MCF 10A (cell line): ENCODE data around the gene FAU. TPM values are rescaled to one million over a fixed set of nuclear protein-coding genes. Genes with fewer than 3 reads are reported as not detected.

Experiments used
- BruUV-seq: library from RNA; stranded (reverse); fragments of 400-500 nt; replicated peaks from 2 replicates; lab custom pipeline; 2021; lab: Mats Ljungman, UMichigan
- CTCF ChIA-PET: fragments of 300-600 bp; sonication (Branson Sonifier 250); formaldehyde crosslinking; extraction: SDS; loops from one replicate; lab custom pipeline; 2021; ENCODE audit warnings: antibody characterized with exemption, inconsistent platforms; lab: Yijun Ruan, JAX
- POLR2A ChIA-PET: fragments of 300-600, 350-650 bp; sonication (Branson Sonifier 250); formaldehyde crosslinking; extraction: SDS; loops from one replicate; lab custom pipeline; 2020; ENCODE audit warnings: antibody characterized with exemption, inconsistent platforms; lab: Yijun Ruan, JAX
- DNase-seq: peaks from one replicate; pipeline ENCODE4 v3.0.0-alpha.2; 2018; ENCODE audit not compliant: unreplicated experiment
- H3K27ac Mint-ChIP-seq: one replicate; pipeline ENCODE4 v1.8.0; 2022; ENCODE audit warnings: mild to moderate bottlenecking, low read depth, mixed read lengths; ENCODE audit not compliant: unreplicated experiment
- H3K27me3 Mint-ChIP-seq: one replicate; pipeline ENCODE4 v1.8.0; 2022; ENCODE audit warnings: mixed read lengths; ENCODE audit not compliant: insufficient read depth, unreplicated experiment
- H3K36me3 Mint-ChIP-seq: one replicate; pipeline ENCODE4 v1.8.0; 2022; ENCODE audit warnings: mild to moderate bottlenecking, moderate library complexity, mixed read lengths; ENCODE audit not compliant: insufficient read depth, unreplicated experiment
- H3K4me1 Mint-ChIP-seq: one replicate; pipeline ENCODE4 v1.8.0; 2022; ENCODE audit warnings: mixed read lengths; ENCODE audit not compliant: insufficient read depth, unreplicated experiment
- H3K4me3 Mint-ChIP-seq: one replicate; pipeline ENCODE4 v1.8.0; 2022; ENCODE audit warnings: mild to moderate bottlenecking, moderate library complexity, mixed read lengths; ENCODE audit not compliant: unreplicated experiment
- H3K9me3 Mint-ChIP-seq: one replicate; pipeline ENCODE4 v1.8.0; 2022; ENCODE audit warnings: mixed read lengths; ENCODE audit not compliant: unreplicated experiment
- CTCF ChIP-seq: fragments of 200-600 bp; IDR thresholded peaks from one replicate; pipeline ENCODE4 v1.8.0; 2022; ENCODE audit warnings: antibody characterized with exemption, mild to moderate bottlenecking; ENCODE audit not compliant: unreplicated experiment
- intact Hi-C: fragments of 100-400 bp; cut with micrococcal nuclease; formaldehyde crosslinking; loops from 2 replicates; pipeline ENCODE4 v1.14.1; 2022
- total RNA-seq: library from RNA; stranded (reverse); gene quantifications from 2 replicates; pipeline ENCODE4 v1.2.3, GENCODE V29; 2022

FAU gene
- total RNA-seq, 1 experiment from 2014 or later = 1,049 TPM

GRCh38 chr11:65160643-65161042 is 38.7 kb upstream of the FAU start:
- DNase-seq = no peak
- H3K4me3 Mint-ChIP-seq = no peak overlapping the region
- no peaks in the 10 kb centered on the region for H3K36me3 Mint-ChIP-seq
- BruUV-seq = no TSS peak
- H3K27me3 Mint-ChIP-seq = no peaks in the 10 kb centered on the region
- no peak overlapping the region for H3K27ac Mint-ChIP-seq
- H3K9me3 Mint-ChIP-seq = no peaks in the 10 kb centered on the region
- H3K4me1 Mint-ChIP-seq = no peaks in the 10 kb centered on the region
- POLR2A ChIA-PET = interaction anchor here (1.3 kb wide), 1 partner anchor 37 kb away, joined by 3 read pairs; no protein-coding TSS in a partner anchor
- intact Hi-C loops = no loop called here
- CTCF ChIA-PET = interaction anchor here (1.2 kb wide), 1 partner anchor 19 kb away, joined by 3 read pairs; no protein-coding TSS in a partner anchor
- no peak for TF ChIP-seq CTCF

- Mint-ChIP-seq H3K4me1 (no peaks in the 10 kb centered on the region), H3K27me3 (no peaks in the 10 kb centered on the region), H3K36me3 (no peaks in the 10 kb centered on the region), H3K4me3 (no peak overlapping the region), H3K27ac (no peak overlapping the region), H3K9me3 (no peaks in the 10 kb centered on the region)
- no peak for DNase-seq
- no peak for TF ChIP-seq CTCF
- ChIA-PET CTCF (no interaction called here), POLR2A (no interaction called here)
- intact Hi-C loops = no loop called here
- BruUV-seq = no TSS peak
These were observed 37.1 kb upstream of the FAU start for GRCh38 chr11:65159012-65159411.

- Mint-ChIP-seq H3K27me3 (no peaks in the 10 kb centered on the region), H3K4me3 (no peak overlapping the region), H3K36me3 (no peaks in the 10 kb centered on the region), H3K4me1 (no peaks in the 10 kb centered on the region), H3K9me3 (no peaks in the 10 kb centered on the region), H3K27ac (no peak overlapping the region)
- TF ChIP-seq CTCF = no peak
- POLR2A ChIA-PET = interaction anchor here (0.6 to 1.6 kb wide), 2 partner anchors 35 to 116 kb away, joined by 3 read pairs; partner anchors contain the start of genes FAU, MRPL49 and SAC3D1
- CTCF ChIA-PET = interaction anchor here (0.6 kb wide), 1 partner anchor 93 kb away, joined by 3 read pairs; no protein-coding TSS in a partner anchor
- BruUV-seq = no TSS peak
- intact Hi-C loops = no loop called here
- no peak for DNase-seq
These were observed 35.4 kb upstream of the FAU start for GRCh38 chr11:65157336-65157735.

GRCh38 chr11:65156926-65157325 is 35.0 kb upstream of the FAU start:
- no peak for DNase-seq
- no TSS peak for BruUV-seq
- Mint-ChIP-seq H3K9me3 (no peaks in the 10 kb centered on the region), H3K4me3 (no peak overlapping the region), H3K36me3 (no peaks in the 10 kb centered on the region), H3K27me3 (no peaks in the 10 kb centered on the region), H3K27ac (no peak overlapping the region), H3K4me1 (peaks cover under 1% of the 10 kb centered on the region)
- CTCF ChIA-PET = interaction anchor here (0.6 kb wide), 1 partner anchor 94 kb away, joined by 3 read pairs; no protein-coding TSS in a partner anchor
- no peak for TF ChIP-seq CTCF
- intact Hi-C loops = no loop called here
- POLR2A ChIA-PET = interaction anchor here (1.6 kb wide), 1 partner anchor 35 kb away, joined by 3 read pairs; the partner anchor contains the start of genes FAU and MRPL49
